Measurements from ENCODE around the gene FAM227A.

The FAM227A gene

GRCh38 chr22:38614332-38615063, 41.7 kb downstream of the FAM227A start:
- no peaks in the 10 kb centered on the region for H3K9me3 ChIP-seq (ENCODE audit: control insufficient read depth in 5 of 5, low read length in 5 of 5)
- no peak overlapping the region for H3K9ac ChIP-seq (ENCODE audit: low read length in 5 of 5)
- H3K36me3 ChIP-seq (ENCODE audit: control insufficient read depth in 5 of 5, insufficient read depth in 5 of 5, low read length in 5 of 5) = peaks cover 0 to 6% (median 0%) of the 10 kb centered on the region in 5 donors
- H3K27ac ChIP-seq (ENCODE audit: low read depth, low read length) = no peak overlapping the region
- no peak overlapping the region for H3K4me3 ChIP-seq (ENCODE audit: low read depth in 1 of 5, low read length in 5 of 5)
- H3K27me3 ChIP-seq (ENCODE audit: control insufficient read depth in 5 of 5, insufficient read depth in 4 of 5, low read length in 5 of 5) = peaks cover 0 to 1% (median 0%) of the 10 kb centered on the region in 5 donors
- no peaks in the 10 kb centered on the region for H3K4me1 ChIP-seq (ENCODE audit: control insufficient read depth in 5 of 5, insufficient read depth in 5 of 5, low read length in 5 of 5)

GRCh38 chr22:38613588-38613987, 42.6 kb downstream of the FAM227A start:
- no peak overlapping the region for H3K9ac ChIP-seq (ENCODE audit: low read length in 5 of 5)
- H3K36me3 ChIP-seq (ENCODE audit: control insufficient read depth in 5 of 5, insufficient read depth in 5 of 5, low read length in 5 of 5) = peaks cover 0 to 5% (median 0%) of the 10 kb centered on the region in 5 donors
- no peak overlapping the region for H3K27ac ChIP-seq (ENCODE audit: low read depth, low read length)
- no peaks in the 10 kb centered on the region for H3K4me1 ChIP-seq (ENCODE audit: control insufficient read depth in 5 of 5, insufficient read depth in 5 of 5, low read length in 5 of 5)
- H3K27me3 ChIP-seq (ENCODE audit: control insufficient read depth in 5 of 5, insufficient read depth in 4 of 5, low read length in 5 of 5) = no peaks in the 10 kb centered on the region
- H3K9me3 ChIP-seq (ENCODE audit: control insufficient read depth in 5 of 5, low read length in 5 of 5) = no peaks in the 10 kb centered on the region
- no peak overlapping the region for H3K4me3 ChIP-seq (ENCODE audit: low read depth in 1 of 5, low read length in 5 of 5)

- H3K36me3 ChIP-seq (ENCODE audit: control insufficient read depth in 5 of 5, insufficient read depth in 5 of 5, low read length in 5 of 5) = no peaks in the 10 kb centered on the region
- no peaks in the 10 kb centered on the region for H3K9me3 ChIP-seq (ENCODE audit: control insufficient read depth in 5 of 5, low read length in 5 of 5)
- no peak overlapping the region for H3K9ac ChIP-seq (ENCODE audit: low read length in 5 of 5)
- no peak overlapping the region for H3K4me3 ChIP-seq (ENCODE audit: low read depth in 1 of 5, low read length in 5 of 5)
- no peaks in the 10 kb centered on the region for H3K4me1 ChIP-seq (ENCODE audit: control insufficient read depth in 5 of 5, insufficient read depth in 5 of 5, low read length in 5 of 5)
- no peaks in the 10 kb centered on the region for H3K27me3 ChIP-seq (ENCODE audit: control insufficient read depth in 5 of 5, insufficient read depth in 4 of 5, low read length in 5 of 5)
- H3K27ac ChIP-seq (ENCODE audit: low read depth, low read length) = no peak overlapping the region
Measured at GRCh38 chr22:38612217-38613006, 43.8 kb downstream of the FAM227A start.

- no peak overlapping the region for H3K27ac ChIP-seq (ENCODE audit: low read depth, low read length)
- H3K36me3 ChIP-seq (ENCODE audit: control insufficient read depth in 5 of 5, insufficient read depth in 5 of 5, low read length in 5 of 5) = no peaks in the 10 kb centered on the region
Measured at GRCh38 chr22:38611559-38611958, 44.6 kb downstream of the FAM227A start.

GRCh38 chr22:38610234-38610633, 46.0 kb downstream of the FAM227A start:
- H3K27me3 ChIP-seq (ENCODE audit: control insufficient read depth in 5 of 5, insufficient read depth in 4 of 5, low read length in 5 of 5) = no peaks in the 10 kb centered on the region
- no peaks in the 10 kb centered on the region for H3K36me3 ChIP-seq (ENCODE audit: control insufficient read depth in 5 of 5, insufficient read depth in 5 of 5, low read length in 5 of 5)
- H3K4me1 ChIP-seq (ENCODE audit: control insufficient read depth in 5 of 5, insufficient read depth in 5 of 5, low read length in 5 of 5) = no peaks in the 10 kb centered on the region
- H3K27ac ChIP-seq (ENCODE audit: low read depth, low read length) = no peak overlapping the region
- no peak overlapping the region for H3K4me3 ChIP-seq (ENCODE audit: low read depth in 1 of 5, low read length in 5 of 5)
- H3K9ac ChIP-seq (ENCODE audit: low read length in 5 of 5) = no peak overlapping the region
- no peaks in the 10 kb centered on the region for H3K9me3 ChIP-seq (ENCODE audit: control insufficient read depth in 5 of 5, low read length in 5 of 5)

More at GRCh38 chr22:38611559-38611958, 44.6 kb downstream of the FAM227A start:
- H3K4me3 ChIP-seq (ENCODE audit: low read depth in 1 of 5, low read length in 5 of 5) = no peak overlapping the region
- no peak overlapping the region for H3K9ac ChIP-seq (ENCODE audit: low read length in 5 of 5)
- no peaks in the 10 kb centered on the region for H3K4me1 ChIP-seq (ENCODE audit: control insufficient read depth in 5 of 5, insufficient read depth in 5 of 5, low read length in 5 of 5)
- no peaks in the 10 kb centered on the region for H3K27me3 ChIP-seq (ENCODE audit: control insufficient read depth in 5 of 5, insufficient read depth in 4 of 5, low read length in 5 of 5)
- no peaks in the 10 kb centered on the region for H3K9me3 ChIP-seq (ENCODE audit: control insufficient read depth in 5 of 5, low read length in 5 of 5)

GRCh38 chr22:38608992-38609750, 47.0 kb downstream of the FAM227A start:
- no peak overlapping the region for H3K9ac ChIP-seq (ENCODE audit: low read length in 5 of 5)
- no peaks in the 10 kb centered on the region for H3K4me1 ChIP-seq (ENCODE audit: control insufficient read depth in 5 of 5, insufficient read depth in 5 of 5, low read length in 5 of 5)
- H3K36me3 ChIP-seq (ENCODE audit: control insufficient read depth in 5 of 5, insufficient read depth in 5 of 5, low read length in 5 of 5) = no peaks in the 10 kb centered on the region
- no peak overlapping the region for H3K4me3 ChIP-seq (ENCODE audit: low read depth in 1 of 5, low read length in 5 of 5)
- no peaks in the 10 kb centered on the region for H3K9me3 ChIP-seq (ENCODE audit: control insufficient read depth in 5 of 5, low read length in 5 of 5)
- no peak overlapping the region for H3K27ac ChIP-seq (ENCODE audit: low read depth, low read length)
- no peaks in the 10 kb centered on the region for H3K27me3 ChIP-seq (ENCODE audit: control insufficient read depth in 5 of 5, insufficient read depth in 4 of 5, low read length in 5 of 5)

- H3K9ac ChIP-seq (ENCODE audit: low read length in 5 of 5) = no peak overlapping the region
- no peaks in the 10 kb centered on the region for H3K27me3 ChIP-seq (ENCODE audit: control insufficient read depth in 5 of 5, insufficient read depth in 4 of 5, low read length in 5 of 5)
- H3K4me3 ChIP-seq (ENCODE audit: low read depth in 1 of 5, low read length in 5 of 5) = no peak overlapping the region
- no peaks in the 10 kb centered on the region for H3K4me1 ChIP-seq (ENCODE audit: control insufficient read depth in 5 of 5, insufficient read depth in 5 of 5, low read length in 5 of 5)
- no peaks in the 10 kb centered on the region for H3K9me3 ChIP-seq (ENCODE audit: control insufficient read depth in 5 of 5, low read length in 5 of 5)
- no peak overlapping the region for H3K27ac ChIP-seq (ENCODE audit: low read depth, low read length)
- no peaks in the 10 kb centered on the region for H3K36me3 ChIP-seq (ENCODE audit: control insufficient read depth in 5 of 5, insufficient read depth in 5 of 5, low read length in 5 of 5)
Measured at GRCh38 chr22:38607680-38608079, 48.5 kb downstream of the FAM227A start.

GRCh38 chr22:38602166-38602565, 54.0 kb downstream of the FAM227A start:
- Histone ChIP-seq H3K9ac (ENCODE audit: low read length in 5 of 5) (no peak overlapping the region), H3K27ac (ENCODE audit: low read depth, low read length) (no peak overlapping the region), H3K9me3 (ENCODE audit: control insufficient read depth in 5 of 5, low read length in 5 of 5) (no peaks in the 10 kb centered on the region), H3K4me3 (ENCODE audit: low read depth in 1 of 5, low read length in 5 of 5) (no peak overlapping the region), H3K36me3 (ENCODE audit: control insufficient read depth in 5 of 5, insufficient read depth in 5 of 5, low read length in 5 of 5) (no peaks in the 10 kb centered on the region), H3K27me3 (ENCODE audit: control insufficient read depth in 5 of 5, insufficient read depth in 4 of 5, low read length in 5 of 5) (no peaks in the 10 kb centered on the region), H3K4me1 (ENCODE audit: control insufficient read depth in 5 of 5, insufficient read depth in 5 of 5, low read length in 5 of 5) (no peaks in the 10 kb centered on the region)

GRCh38 chr22:38601221-38601764, 54.9 kb downstream of the FAM227A start:
- Histone ChIP-seq H3K27ac (ENCODE audit: low read depth, low read length) (no peak overlapping the region), H3K27me3 (ENCODE audit: control insufficient read depth in 5 of 5, insufficient read depth in 4 of 5, low read length in 5 of 5) (no peaks in the 10 kb centered on the region), H3K9me3 (ENCODE audit: control insufficient read depth in 5 of 5, low read length in 5 of 5) (no peaks in the 10 kb centered on the region), H3K4me3 (ENCODE audit: low read depth in 1 of 5, low read length in 5 of 5) (no peak overlapping the region), H3K36me3 (ENCODE audit: control insufficient read depth in 5 of 5, insufficient read depth in 5 of 5, low read length in 5 of 5) (no peaks in the 10 kb centered on the region), H3K4me1 (ENCODE audit: control insufficient read depth in 5 of 5, insufficient read depth in 5 of 5, low read length in 5 of 5) (no peaks in the 10 kb centered on the region), H3K9ac (ENCODE audit: low read length in 5 of 5) (no peak overlapping the region)
